Activated T-cell treated with anti-CD3 and anti-CD28 coated beads for 4 hours (primary cell): Measurements from ENCODE around the gene SLC16A2.
"Not testable (repeated sequence)": the region's sequence is repeated elsewhere in the genome, so short reads cannot be mapped to it uniquely, and the experiment has no call there.

Experiments used
- DNase-seq: peaks from one replicate; pipeline ENCODE4 v3.0.0-alpha.2; 2020

Gene SLC16A2

DNA sequence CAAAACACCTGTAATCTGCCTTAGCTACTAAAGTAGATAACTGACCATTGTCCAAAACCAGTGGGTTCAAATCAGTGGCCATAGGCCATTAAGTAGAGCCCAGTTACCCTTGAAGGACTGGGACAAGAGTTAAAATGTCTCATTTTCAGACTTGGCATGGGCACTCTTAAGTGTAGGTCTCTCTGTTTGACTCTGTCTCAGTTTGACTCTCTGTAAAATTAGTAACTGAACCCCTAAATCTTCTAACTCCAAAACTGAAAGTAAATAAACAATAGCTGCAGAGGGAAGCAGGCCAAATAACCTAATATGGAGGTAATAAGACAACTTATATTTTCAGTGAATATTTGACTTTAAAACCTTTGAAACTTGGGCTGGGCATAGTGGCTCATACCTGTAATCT lies 89.1 kb downstream of the SLC16A2 start:
- DNase-seq, result no peak

DNA sequence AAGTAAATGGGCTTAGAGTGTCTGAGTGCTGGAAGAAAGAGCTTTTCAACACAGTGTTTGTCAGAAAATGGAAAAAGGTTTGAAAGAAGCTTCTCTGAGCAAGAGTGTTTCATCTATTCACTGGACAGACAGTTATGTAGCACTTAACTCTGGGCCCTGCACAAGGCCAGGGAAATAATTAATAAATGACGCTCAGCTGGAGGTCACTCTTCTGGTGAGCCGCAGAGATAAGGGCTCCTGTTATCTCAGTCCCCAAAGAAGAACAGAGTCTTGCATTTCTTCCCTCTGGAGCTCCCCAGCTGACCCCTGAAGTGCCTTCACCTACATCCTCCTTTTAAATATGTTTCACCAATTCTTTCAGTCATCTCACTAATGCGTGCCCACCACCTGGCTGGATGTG lies 90.4 kb downstream of the SLC16A2 start:
- DNase-seq, result no peak

DNA sequence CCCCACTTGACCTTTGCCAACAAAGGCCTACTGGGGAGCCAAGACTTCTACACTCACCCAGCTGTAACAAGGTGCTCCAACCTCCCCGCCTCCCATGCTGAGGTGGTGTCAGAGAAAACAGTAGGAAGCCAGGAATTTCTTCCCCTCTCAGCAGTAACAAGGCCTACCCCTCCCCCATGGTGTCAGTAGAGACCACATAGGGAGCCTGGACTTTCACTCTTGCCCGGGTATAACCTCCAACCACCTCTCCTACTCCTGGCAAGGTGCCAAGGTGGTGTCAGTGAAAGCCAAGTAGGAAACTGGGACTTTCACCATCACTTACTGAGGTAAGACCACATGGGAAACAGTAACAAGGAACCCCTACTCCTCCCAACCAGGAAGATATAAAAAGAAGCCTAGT lies 93.1 kb downstream of the SLC16A2 start:
- no peak for DNase-seq

DNA sequence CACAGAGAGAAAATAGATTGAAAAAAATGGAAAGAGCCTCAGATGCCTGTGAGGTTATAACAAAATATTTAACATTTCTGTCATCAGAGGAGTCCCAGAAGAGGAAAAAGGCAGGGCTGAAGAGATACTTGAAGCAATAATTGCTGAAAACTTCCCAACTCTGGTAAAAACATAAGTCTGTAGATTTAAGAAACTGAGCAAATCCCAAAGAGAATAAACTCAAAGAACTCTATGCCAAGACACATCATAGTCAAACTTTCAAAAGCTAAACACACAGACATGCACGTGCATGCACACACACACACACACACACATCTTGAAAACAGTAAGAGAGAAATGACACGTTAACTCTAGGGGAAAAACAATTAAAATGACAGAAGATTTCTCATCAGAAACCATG lies 94.1 kb downstream of the SLC16A2 start:
- no peak for DNase-seq

DNA sequence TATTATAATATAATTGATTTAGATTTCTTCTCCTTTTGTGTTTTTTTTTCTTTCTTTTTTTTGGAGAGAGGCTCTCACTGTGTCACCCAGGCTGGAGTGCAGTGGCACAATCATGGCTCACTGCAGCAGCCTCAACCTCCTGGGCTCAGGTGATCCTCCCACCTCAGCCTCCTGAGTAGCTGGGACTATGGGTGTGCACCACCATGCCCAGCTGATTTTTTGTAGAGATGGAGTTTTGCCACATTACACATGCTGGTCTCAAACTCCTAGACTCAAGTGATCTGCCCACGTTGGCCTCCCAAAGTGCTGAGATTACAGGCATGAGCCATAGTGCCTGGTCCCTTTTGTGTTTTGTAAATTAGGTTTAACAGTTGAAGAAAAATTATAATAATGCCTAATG lies 94.7 kb downstream of the SLC16A2 start:
- not testable (repeated sequence) for DNase-seq

DNA sequence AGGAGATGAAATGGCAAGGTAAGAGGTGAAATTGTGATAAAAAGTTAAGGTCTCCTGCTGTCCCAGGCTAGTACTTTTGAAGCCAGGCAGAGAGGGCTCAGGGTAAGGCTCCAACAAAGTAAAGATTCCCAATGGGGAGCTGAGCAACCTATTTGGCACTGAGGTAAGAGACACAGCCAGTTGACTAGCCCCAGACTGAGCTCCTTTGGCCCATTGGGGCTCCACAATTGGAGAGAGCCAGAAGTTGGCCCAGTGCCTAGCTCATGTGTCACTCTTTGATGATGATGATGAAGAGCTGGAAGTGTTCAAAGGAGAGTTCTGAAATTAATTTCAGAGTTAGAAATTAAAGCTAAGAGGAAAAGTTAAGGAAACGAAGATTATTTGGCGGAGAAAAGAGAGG lies 98.6 kb downstream of the SLC16A2 start:
- no peak for DNase-seq

DNA sequence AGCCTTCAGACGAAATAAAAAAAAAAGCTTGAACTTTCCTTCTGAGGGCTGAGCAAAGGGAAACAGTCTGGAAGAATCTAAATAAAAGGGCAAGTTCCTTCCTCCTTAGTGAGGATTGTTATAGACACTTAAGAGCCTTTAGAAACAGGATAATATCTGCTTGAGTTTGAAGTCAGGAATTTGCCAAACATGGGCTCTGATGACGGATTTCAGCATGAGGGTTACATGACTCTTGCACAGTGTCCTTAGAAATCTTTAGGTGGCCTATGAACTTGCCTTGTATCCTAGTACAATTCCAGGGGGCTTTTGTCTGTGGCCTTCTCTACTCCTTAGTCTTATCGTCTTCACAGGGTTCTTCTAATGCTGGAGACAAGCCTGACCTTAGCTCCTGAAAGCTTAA lies 99.0 kb downstream of the SLC16A2 start:
- no peak for DNase-seq

DNA sequence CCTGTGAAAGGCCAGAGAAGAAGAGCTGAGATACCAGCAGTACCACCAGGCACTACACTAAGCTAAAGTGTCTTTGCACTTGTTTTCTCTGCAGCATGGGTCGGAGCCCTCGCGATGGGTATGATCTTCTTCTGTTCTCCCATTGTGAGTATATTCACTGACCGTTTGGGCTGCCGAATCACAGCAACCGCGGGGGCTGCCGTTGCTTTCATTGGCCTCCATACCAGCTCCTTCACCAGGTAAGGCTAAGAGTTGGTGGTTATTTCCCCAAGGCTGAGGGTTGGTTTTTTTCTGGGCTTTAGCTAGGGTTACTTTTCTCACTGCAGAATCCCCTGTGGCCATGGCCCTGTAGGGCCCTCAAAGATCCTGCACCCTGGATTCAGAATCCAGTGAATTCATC lies 99.6 kb downstream of the SLC16A2 start:
- no peak for DNase-seq

DNA sequence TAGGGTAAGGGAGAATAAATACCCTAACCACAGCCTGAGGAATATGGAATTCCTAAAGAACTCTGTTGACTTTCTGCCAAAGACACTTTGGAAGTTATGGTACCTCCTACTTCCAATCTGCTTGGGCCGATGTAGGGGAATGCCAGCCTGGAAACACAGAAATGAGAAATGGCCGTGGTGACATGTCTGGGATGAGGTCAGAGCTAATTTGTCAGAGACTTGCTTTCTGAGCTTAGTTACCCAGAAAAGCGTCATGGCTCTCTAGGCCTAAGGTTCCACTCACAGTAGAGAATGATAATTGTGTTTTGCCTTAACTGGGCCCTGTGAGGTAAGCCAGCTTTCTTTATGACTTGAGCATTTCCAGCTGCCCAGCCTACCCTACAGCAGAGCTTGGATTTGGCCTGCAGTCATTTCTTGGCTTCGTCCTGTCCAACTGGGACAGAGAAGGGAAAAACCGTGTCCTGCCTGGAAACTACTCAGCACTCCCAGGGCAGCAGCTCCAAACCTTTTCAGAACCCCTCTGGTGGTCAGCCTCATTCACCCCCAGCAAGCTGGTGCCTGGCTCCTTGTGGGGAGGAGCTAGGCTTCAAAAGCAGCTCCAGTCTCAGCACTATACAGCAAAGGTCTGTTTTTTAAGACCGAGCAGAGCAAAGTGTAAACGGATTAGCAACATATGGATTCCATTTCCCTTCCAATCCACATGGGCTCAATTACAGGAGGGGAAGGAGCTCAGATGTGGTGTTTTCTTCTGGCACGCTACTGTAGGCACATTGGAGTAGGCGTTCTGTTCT lies 100.9 kb downstream of the SLC16A2 start:
- DNase-seq, result no peak

DNA sequence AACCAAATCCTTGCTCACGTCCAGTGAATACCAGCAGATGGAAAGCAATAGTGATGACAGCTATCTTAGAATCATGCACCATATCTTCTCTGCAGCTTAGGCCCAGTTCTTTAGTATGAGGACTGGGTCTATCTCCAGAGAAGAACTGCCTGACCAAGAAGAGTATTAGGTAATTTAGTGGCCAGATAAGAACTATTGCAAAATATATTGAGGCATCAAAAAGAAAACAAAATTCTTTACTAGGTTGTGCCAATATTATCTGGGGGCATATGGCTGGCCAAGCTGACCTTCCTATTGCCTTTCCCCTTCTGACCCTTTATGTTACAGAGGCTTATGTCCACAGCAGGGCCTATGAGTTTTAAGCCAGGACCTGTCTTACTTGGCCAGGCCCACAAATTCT lies 101.9 kb downstream of the SLC16A2 start:
- no peak for DNase-seq

DNA sequence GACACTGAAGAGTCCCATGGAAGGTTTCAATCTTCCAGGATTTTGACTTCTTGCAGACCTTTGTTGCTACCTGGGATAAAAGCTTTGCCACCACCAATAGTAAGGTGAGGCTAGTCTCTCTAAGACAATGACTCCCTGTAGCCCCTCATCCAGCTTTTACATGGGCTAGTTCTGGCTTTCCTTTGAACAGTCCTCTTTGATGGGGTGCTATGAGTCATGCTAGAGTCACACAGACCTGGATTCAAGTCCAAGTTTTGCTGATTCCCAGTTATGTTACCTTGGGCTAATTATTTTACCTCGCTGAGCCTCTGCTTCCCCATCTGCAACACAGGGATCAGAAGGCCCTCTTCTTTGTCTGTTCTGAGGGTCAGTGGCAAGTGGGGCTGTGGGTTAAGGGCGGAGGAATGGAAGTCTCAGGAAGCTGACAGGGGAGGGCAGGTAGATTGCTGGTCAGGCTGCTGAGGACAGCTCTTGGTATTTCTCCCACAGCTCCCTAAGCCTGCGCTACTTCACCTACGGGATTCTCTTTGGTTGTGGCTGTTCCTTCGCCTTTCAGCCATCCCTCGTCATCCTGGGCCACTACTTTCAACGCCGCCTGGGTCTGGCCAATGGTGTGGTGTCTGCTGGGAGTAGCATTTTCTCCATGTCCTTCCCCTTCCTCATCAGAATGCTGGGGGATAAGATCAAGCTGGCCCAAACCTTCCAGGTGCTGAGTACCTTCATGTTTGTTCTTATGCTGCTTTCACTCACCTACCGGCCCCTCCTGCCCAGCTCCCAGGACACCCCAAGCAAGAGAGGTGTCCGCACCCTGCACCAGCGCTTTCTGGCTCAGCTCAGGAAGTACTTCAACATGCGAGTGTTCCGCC lies 102.8 kb downstream of the SLC16A2 start:
- DNase-seq, result no peak

DNA sequence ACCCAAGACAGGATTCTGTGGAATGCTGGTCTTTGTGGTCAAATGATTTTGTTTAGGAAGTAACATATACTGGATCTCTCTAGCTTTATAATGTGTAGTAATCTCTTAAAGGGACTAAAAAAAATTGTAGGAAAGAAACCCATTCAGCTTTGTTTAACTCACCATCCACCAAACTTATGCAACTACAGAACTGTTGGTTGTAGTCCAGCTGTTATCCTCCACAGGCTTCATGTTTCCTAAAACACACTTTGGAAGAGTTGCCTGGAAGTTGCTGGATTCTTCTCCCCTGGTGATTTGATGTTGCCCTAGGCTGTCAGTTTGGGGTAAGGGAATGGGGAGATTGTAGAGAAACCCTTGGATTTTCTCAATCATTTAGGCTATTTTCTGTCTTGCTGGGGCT lies 103.8 kb downstream of the SLC16A2 start:
- no peak for DNase-seq

DNA sequence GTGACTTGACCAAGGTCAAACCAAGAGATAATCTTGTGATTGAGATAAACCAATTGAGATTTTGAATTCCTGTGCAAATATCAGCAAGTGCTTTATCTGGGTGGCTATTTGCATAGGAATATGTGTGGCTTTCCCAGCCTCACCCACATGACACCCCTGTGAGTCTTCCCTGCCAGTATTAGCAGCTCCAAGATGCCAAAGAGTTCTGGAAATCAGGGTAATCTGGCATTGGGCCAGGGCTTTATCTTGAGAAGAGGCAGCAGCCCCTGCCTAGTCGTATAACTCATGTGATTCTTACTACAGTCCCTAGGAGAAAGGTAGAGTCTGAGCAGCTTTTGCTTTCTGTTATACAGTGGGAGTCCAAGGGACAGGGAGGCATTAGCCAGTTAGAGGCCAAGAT lies 105.5 kb downstream of the SLC16A2 start:
- no peak for DNase-seq

DNA sequence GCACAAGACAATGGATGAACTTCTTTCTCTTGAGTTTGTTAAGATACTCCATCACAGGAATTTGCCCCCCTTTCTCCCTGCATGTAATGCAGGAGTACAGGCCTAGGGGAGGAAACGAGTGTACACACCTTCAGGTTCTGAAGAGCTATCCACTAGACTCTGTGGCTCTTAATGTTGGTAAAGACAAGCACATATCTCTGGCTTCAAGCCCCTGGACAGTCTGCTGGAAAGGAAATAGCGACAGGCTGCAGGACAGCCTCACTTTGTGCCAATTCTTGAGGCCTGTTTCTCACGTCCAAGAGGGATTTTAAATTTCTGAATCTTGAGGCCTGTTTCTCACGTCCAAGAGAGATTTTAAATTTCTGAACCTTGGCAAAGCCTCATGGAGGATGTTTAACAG lies 106.1 kb downstream of the SLC16A2 start:
- DNase-seq, result no peak

DNA sequence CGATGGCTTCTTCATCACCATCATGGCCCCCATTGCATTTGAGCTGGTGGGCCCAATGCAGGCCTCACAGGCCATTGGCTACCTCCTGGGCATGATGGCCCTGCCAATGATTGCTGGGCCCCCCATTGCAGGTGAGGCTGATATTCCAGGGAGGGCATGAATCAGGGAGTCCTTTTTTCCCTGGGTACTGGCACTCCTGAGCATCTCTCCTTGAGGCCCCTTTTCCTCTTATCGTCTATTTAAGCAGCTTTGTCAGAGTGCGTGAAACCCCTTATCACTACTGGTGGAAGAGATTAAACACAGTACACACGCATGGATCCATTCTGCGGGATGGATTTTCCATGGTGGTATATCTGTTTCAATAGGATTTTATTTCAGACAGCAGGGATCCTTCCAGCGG lies 108.0 kb downstream of the SLC16A2 start:
- no peak for DNase-seq

DNA sequence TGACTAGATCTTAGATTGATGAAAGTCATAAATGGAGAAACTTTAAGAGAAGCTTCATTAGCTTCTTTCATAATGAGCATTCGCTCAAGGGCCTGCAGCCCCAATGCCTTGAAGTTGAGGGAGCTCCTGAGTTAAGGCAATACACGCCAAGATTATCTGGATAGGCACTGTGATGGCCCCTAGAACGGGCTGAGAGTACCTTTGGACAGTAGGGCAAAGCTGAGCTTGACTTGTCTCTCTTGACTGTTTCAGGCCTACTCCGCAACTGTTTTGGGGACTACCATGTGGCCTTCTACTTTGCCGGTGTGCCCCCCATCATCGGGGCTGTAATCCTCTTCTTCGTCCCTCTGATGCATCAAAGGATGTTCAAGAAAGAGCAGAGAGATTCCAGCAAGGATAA lies 109.8 kb downstream of the SLC16A2 start:
- DNase-seq, result no peak

DNA sequence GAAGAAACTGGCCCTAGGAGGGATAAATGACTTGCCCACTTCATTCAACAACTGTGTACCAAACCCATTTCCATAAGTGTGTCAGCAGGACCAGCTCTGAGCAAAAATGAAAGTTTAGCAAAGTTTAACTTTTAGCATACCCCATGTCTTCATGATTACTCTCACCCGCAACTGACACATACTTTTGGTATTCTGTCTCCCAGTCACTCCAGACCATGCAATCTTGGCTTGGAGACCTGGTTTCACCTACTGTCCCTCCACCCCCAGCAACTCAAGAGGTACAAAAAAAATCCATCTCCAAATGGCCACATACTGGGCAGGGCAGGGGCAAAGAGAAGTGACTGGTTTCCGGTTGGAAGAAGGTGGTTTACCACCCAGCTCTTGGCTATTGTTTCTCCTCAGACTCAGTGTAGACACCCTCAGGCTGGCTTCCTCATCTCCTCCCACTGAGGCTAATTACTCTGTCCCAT lies 113.3 kb downstream of the SLC16A2 start:
- DNase-seq, result no peak

DNA sequence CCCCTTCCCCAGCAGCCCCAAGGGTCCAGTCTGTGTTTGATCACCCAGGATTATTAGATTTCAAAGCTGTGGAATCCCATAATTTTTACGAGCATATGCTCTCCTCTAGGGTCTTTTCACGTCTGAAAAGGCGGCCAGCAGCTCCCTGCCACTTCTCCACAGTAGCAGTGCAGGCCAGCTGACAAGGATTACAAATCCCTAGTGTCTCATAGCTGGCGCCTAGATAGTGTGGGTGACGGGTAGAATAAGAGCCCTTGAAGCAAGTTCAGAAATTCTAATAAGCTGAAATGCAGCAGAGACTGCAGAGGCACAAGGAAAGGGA lies 113.8 kb downstream of the SLC16A2 start:
- DNase-seq, result no peak

DNA sequence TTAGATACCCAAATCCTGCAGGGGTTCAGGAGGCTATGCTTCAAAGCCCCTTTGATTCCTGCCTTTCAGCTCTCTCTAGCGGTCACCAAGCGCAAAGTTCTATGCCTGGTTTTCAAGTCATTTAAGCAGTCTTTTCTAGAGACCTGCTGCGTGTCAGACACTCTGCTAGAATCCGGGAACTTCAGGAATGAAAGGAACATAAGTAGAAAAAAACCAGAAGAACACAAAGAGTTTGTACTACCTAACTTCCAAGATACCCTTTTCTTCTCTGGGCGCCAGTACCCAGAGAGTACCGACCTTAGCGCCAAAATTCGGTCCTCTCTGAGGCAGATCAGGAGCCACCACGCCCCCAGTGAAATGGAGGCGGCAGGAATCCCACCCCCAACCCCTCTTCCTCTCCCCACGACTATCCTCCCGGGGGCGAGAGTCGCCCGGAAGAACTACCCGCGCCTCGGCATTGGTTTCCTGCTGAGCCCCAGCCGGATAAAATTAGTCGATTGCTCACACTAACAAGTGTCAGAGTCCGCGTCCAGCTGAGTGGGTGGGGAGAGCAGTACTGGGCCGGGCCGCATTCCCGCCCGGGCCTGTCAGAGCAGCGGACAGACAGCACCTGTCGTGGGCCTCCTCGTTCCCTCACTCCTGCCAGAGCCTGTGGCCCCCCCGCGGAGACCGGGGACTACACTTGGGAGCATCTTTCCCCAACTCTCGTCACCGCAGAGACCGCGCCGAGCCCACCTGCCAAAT lies 114.3 kb downstream of the SLC16A2 start:
- no peak for DNase-seq

DNA sequence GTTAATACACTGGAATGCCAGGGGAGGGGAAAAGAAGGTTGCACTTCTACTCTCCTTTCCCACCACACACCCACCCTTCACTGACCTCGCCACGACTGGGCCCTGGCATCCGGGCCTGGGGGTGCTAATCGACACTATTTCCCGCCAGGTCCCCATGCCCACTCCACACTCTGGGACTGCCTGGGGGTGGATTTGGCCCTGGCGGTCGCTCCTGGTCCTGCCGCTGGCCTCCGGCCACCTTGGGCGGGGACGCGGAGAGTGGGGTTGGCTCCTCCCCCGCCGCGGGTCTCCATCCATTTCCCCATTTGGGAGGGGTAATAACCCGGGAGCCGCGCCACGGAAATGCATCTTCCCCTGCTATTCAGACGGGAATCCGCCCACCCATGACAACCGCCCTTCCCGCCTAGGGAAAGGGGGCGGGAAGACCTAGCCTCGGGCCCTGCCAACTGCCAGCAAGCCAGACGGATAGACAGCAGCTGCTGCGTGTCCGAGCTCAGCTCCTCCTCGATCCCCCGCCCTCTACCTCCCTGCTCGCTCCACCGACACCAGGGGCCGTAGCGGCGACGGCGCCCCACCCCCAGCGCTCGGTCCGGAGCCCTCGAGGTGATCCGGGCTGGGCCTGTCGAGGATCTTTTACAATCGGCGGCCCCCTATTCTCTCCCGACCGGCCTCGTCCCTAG lies 115.0 kb downstream of the SLC16A2 start:
- no peak for DNase-seq

DNA sequence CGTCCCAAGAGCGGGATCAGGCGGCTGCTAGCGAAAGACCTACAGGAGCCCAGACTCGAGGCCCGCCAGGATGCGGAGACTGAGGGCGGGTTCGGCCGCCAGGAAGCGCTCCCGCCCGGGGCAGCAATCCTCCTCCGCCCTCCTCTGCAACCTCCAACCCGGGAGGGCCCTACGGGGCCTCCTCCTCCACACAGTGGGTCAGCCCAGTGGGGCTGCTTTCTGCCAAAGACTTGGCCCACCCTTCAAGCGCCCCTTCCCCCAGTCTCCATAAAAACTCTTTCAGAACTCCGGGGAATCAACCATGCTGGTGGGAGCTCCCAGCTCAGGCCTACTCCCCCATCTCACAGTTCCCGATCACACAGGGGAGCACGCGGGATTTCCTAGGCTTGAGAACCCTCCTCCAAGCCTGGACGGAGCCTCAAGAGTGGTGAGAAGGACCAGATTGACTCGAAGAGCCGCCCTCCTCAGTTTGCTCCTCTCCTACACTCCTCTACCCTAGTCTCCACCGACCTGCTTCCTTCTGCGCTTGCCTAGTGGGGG lies 115.6 kb downstream of the SLC16A2 start:
- DNase-seq, result no peak

DNA sequence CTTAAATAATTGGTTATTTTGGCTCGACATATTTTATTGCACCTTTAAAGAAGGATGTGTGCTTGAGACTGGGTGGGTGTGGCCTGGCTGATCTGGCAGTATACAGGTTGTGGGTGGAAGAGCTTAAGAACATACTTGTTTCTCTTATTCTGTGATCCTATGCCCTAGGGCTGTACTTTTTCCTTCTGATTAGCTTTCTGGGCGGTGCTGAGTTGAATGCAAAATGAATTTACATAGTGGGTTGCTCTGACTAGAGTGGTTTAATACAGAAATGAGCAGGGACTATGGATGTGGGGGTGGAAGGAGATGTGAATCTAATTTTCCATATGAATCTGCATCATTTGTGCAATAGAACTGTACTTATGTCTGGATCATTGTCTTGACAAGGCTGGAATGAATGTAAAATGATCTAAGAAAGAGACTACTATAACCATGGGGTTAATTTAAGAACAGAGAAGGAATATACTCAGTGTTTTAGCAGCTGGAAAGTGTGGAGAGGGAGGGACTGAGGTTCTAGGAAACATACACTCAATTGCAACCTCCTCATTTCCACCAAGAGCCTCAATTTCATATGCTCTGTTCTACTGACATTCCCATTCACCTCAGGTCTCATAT lies 119.4 kb downstream of the SLC16A2 start:
- DNase-seq, result no peak
